HepG2 (cell line): ENCODE data around the gene CEP120. TPM values are rescaled to one million over a fixed set of nuclear protein-coding genes. Genes with fewer than 3 reads are reported as not detected.

Experiments
- ATAC-seq: fragments of 200-7000 bp; cut with Tn5 transposase; 3 replicates; pipeline ENCODE4 v1.9.1; 2020; ENCODE audit warnings: mild to moderate bottlenecking, moderate library complexity
- BruUV-seq: library from RNA; stranded (reverse); fragments of 400-500 nt; replicated peaks from 2 replicates; lab custom pipeline; 2021; lab: Mats Ljungman, UMichigan
- CTCF ChIA-PET: fragments of 300-600 bp; formaldehyde crosslinking; extraction: SDS; loops from one replicate; lab custom pipeline; 2021; ENCODE audit warnings: low total read pairs, inconsistent platforms, low intra/inter-chr PET ratio; lab: Yijun Ruan, JAX
- POLR2A ChIA-PET: fragments of 350-600 bp; sonication (Branson Sonifier 250); formaldehyde crosslinking; loops from one replicate; lab custom pipeline; 2020; ENCODE audit warnings: antibody characterized with exemption, inconsistent platforms; lab: Yijun Ruan, JAX
- DNase-seq: peaks from one replicate; pipeline ENCODE4 v3.0.0-alpha.2; 2015; ENCODE audit warnings: low spot score
- FAIRE-seq: peaks from 3 replicates; lab custom pipeline; 2011; peaks lifted over from hg19 to GRCh38; lab: Jason Lieb, UNC
- H2AFZ ChIP-seq: one replicate; pipeline ENCODE4 v1.6.1; 2011; ENCODE audit warnings: low read length, inconsistent platforms
- H3K27ac ChIP-seq: fragments of 300-600 bp; 3 replicates; pipeline ENCODE4 v1.8.0; 2011; ENCODE audit warnings: mixed run types, mild to moderate bottlenecking, mixed read lengths, low read length, inconsistent platforms; ENCODE audit not compliant: insufficient read depth; ENCODE audit errors: extremely low read length
- H3K27me3 ChIP-seq, 2 experiments: fragments of 200-600 bp in 1 of 2; 2 replicates in 1 of 2; 3 replicates in 1 of 2; pipeline versions ENCODE4 v1.6.0 to v1.8.0; 2011; ENCODE audit warnings: low read length in 2 of 2, mild to moderate bottlenecking in 2 of 2, moderate library complexity in 2 of 2, inconsistent platforms in 1 of 2; ENCODE audit not compliant: insufficient read depth in 2 of 2, control insufficient read depth in 1 of 2
- H3K36me3 ChIP-seq, 2 experiments: fragments of 200-600 bp in 1 of 2; replicated peaks in 1 of 2; 2 replicates in 1 of 2; 3 replicates in 1 of 2; pipeline versions ENCODE4 v1.5.1 to v1.8.0; 2011; ENCODE audit warnings: low read length in 2 of 2, inconsistent platforms in 1 of 2; ENCODE audit not compliant: insufficient read depth in 2 of 2, control insufficient read depth in 1 of 2
- H3K4me1 ChIP-seq: 2 replicates; pipeline ENCODE4 v1.5.1; 2012; ENCODE audit warnings: low read length, inconsistent platforms; ENCODE audit not compliant: insufficient read depth
- H3K4me2 ChIP-seq: 2 replicates; pipeline ENCODE4 v1.6.0; 2011; ENCODE audit warnings: low read depth, low read length, inconsistent platforms
- H3K4me3 ChIP-seq, 3 experiments: fragments of 200-600 bp in 1 of 3; sonication (generic), shearing (Covaris generic) in 1 of 3; replicated peaks in 1 of 3; 2 replicates each; pipeline ENCODE4 v1.5.1; 2011 to 2016; ENCODE audit warnings: low read length in 3 of 3, inconsistent platforms in 2 of 3, low read depth in 2 of 3, mild to moderate bottlenecking in 2 of 3, control low read depth in 1 of 3, mixed read lengths in 1 of 3; ENCODE audit not compliant: insufficient read depth in 1 of 3
- H3K79me2 ChIP-seq: one replicate; pipeline ENCODE4 v1.6.1; 2011; ENCODE audit warnings: low read length, inconsistent platforms; ENCODE audit not compliant: insufficient read depth
- H3K9ac ChIP-seq: 2 replicates; pipeline ENCODE4 v1.6.0; 2011; ENCODE audit warnings: mild to moderate bottlenecking, low read depth, low read length, inconsistent platforms; ENCODE audit not compliant: insufficient read depth
- H3K9me3 ChIP-seq: 2 replicates; pipeline ENCODE4 v1.5.1; 2012; ENCODE audit warnings: mild to moderate bottlenecking, low read length
- H4K20me1 ChIP-seq: 2 replicates; pipeline ENCODE4 v1.6.0; 2011; ENCODE audit warnings: inconsistent platforms, mild to moderate bottlenecking, low read length, moderate library complexity; ENCODE audit not compliant: insufficient read depth
- BRCA1 ChIP-seq: sonication (generic); formaldehyde crosslinking; IDR thresholded peaks from 2 replicates; pipeline ENCODE4 v1.4.0; 2020; ENCODE audit warnings: missing genetic modification reagents
- GATAD1 ChIP-seq: IDR thresholded peaks from 2 replicates; pipeline ENCODE4 v1.6.1; 2016; ENCODE audit warnings: missing genetic modification reagents, missing compliant biosample characterization
- HNRNPL ChIP-seq: fragments of 200-400 bp; formaldehyde crosslinking; IDR thresholded peaks from 2 replicates; pipeline ENCODE4 v1.6.1; 2017; ENCODE audit warnings: mild to moderate bottlenecking, low read depth, low read length
- KDM1A ChIP-seq: IDR thresholded peaks from 2 replicates; pipeline ENCODE4 v1.6.1; 2016; ENCODE audit warnings: missing compliant biosample characterization
- PHB2 ChIP-seq: fragments of 450-650 bp; IDR thresholded peaks from 2 replicates; pipeline ENCODE4 v1.6.1; 2018; ENCODE audit not compliant: partially characterized antibody
- POLR2AphosphoS5 ChIP-seq: IDR thresholded peaks from 2 replicates; pipeline ENCODE4 v1.6.1; 2012; ENCODE audit warnings: low read depth, low read length
- RBFOX2 ChIP-seq: fragments of 200-400 bp; formaldehyde crosslinking; IDR thresholded peaks from 2 replicates; pipeline ENCODE4 v1.6.1; 2017; ENCODE audit warnings: low read depth, mild to moderate bottlenecking, low read length
- SAFB2 ChIP-seq: sonication (generic); formaldehyde crosslinking; IDR thresholded peaks from 2 replicates; pipeline ENCODE4 v1.5.1; 2020; ENCODE audit warnings: missing genetic modification reagents, low read depth, mild to moderate bottlenecking, borderline replicate concordance
- SSRP1 ChIP-seq: IDR thresholded peaks from 2 replicates; pipeline ENCODE4 v1.6.1; 2016; ENCODE audit warnings: control low read depth
- U2AF2 ChIP-seq: fragments of 200-400 bp; formaldehyde crosslinking; IDR thresholded peaks from 2 replicates; pipeline ENCODE4 v1.6.1; 2017; ENCODE audit warnings: low read depth, mild to moderate bottlenecking, low read length
- ZBTB2 ChIP-seq: sonication (generic); formaldehyde crosslinking; IDR thresholded peaks from 2 replicates; pipeline ENCODE4 v1.8.0; 2022; ENCODE audit warnings: low read depth, missing genetic modification reagents
- ZFYVE20 ChIP-seq: sonication (generic); formaldehyde crosslinking; IDR thresholded peaks from 2 replicates; pipeline ENCODE4 v1.8.0; 2023; ENCODE audit warnings: low read depth, mild to moderate bottlenecking, moderate library complexity, missing genetic modification reagents, borderline replicate concordance
- ZNF292 ChIP-seq: sonication (generic); formaldehyde crosslinking; IDR thresholded peaks from 2 replicates; pipeline ENCODE4 v1.8.1; 2022; ENCODE audit warnings: mild to moderate bottlenecking, low read depth, missing genetic modification reagents, borderline replicate concordance
- ZNF432 ChIP-seq: sonication (generic); formaldehyde crosslinking; IDR thresholded peaks from 2 replicates; pipeline ENCODE4 v1.5.0; 2020; ENCODE audit warnings: missing genetic modification reagents, mild to moderate bottlenecking, borderline replicate concordance
- ZNF530 ChIP-seq: sonication (generic); formaldehyde crosslinking; IDR thresholded peaks from 2 replicates; pipeline ENCODE4 v1.5.0; 2020; ENCODE audit warnings: low read depth, mild to moderate bottlenecking, missing genetic modification reagents
- WGBS: methylation state at CpG from one replicate; pipeline ENCODE4 v1.1.6; 2017; ENCODE audit warnings: low lambda C conversion rate; 5-methylcytosine and 5-hydroxymethylcytosine counted together
- in situ Hi-C: cut with HindIII; loops from 2 replicates; pipeline ENCODE4 v1.10.0; 2017; ENCODE audit warnings: low pct_unique_long_range_greater_than_20kb; ENCODE audit not compliant: extremely low pct_ligation_motif_present
- intact Hi-C: fragments of 100-400 bp; cut with micrococcal nuclease; formaldehyde crosslinking; loops from one replicate; pipeline ENCODE4 v1.10.0; 2022; ENCODE audit not compliant: unreplicated experiment
- polyA plus RNA-seq, 8 experiments: library from polyadenylated mRNA; depleted of rRNA in 3 of 8; stranded (reverse) in 7 of 8; unstranded in 1 of 8; fragments of >200 nt; fragmentation: Illumina TruSeq in 4 of 8; extraction: Trizol in 4 of 8; gene quantifications; 2 replicates each; pipeline versions ENCODE4 v1.2.1 to v1.2.3, GENCODE V29; 2011 to 2016; ENCODE audit warnings: low read depth in 4 of 8, missing spikeins in 1 of 8, mixed read lengths in 1 of 8; ENCODE audit not compliant: insufficient read depth in 1 of 8
- total RNA-seq, 5 experiments: library from RNA; depleted of rRNA; stranded (reverse); fragments of >200 nt; fragmentation: Illumina TruSeq; extraction: Trizol; gene quantifications; 2 replicates each; pipeline ENCODE4 v1.2.3, GENCODE V29; 2016; ENCODE audit warnings: low read depth in 1 of 5
- TF ChIP-seq, protein P1 (sequence below): sonication (generic); formaldehyde crosslinking; IDR thresholded peaks from 2 replicates; pipeline ENCODE4 v1.5.0; 2020; ENCODE audit warnings: mild to moderate bottlenecking, missing genetic modification reagents, borderline replicate concordance
- TF ChIP-seq, protein P2 (sequence below): IDR thresholded peaks from 2 replicates; pipeline ENCODE4 v1.6.1; 2016; ENCODE audit warnings: low read depth, control low read depth

Gene CEP120
- total and polyA plus RNA-seq, 2 of the 13 experiments (the other 11 are each of a cell fraction or from before 2014, with no cell fraction given) = 8.0 to 14.7 TPM

GRCh38 chr5:123452401-123452800 is 29.2 kb upstream of the CEP120 start:
- intact Hi-C loops (no loop called here), in situ Hi-C loops (no loop called here)
- CTCF ChIA-PET = no interaction called here
- no peak overlapping the region for H2AFZ ChIP-seq
- no peaks in the 10 kb centered on the region for H3K9me3 ChIP-seq
- BruUV-seq = no TSS peak
- H3K4me2 ChIP-seq = no peak overlapping the region
- H4K20me1 ChIP-seq = no peaks in the 10 kb centered on the region
- WGBS = 19% methylated on average over 4 of the region's 4 CpGs
- no peak for TF ChIP-seq ZNF292 (CRISPR knock-in tag)
- TF ChIP-seq, protein P1, sequence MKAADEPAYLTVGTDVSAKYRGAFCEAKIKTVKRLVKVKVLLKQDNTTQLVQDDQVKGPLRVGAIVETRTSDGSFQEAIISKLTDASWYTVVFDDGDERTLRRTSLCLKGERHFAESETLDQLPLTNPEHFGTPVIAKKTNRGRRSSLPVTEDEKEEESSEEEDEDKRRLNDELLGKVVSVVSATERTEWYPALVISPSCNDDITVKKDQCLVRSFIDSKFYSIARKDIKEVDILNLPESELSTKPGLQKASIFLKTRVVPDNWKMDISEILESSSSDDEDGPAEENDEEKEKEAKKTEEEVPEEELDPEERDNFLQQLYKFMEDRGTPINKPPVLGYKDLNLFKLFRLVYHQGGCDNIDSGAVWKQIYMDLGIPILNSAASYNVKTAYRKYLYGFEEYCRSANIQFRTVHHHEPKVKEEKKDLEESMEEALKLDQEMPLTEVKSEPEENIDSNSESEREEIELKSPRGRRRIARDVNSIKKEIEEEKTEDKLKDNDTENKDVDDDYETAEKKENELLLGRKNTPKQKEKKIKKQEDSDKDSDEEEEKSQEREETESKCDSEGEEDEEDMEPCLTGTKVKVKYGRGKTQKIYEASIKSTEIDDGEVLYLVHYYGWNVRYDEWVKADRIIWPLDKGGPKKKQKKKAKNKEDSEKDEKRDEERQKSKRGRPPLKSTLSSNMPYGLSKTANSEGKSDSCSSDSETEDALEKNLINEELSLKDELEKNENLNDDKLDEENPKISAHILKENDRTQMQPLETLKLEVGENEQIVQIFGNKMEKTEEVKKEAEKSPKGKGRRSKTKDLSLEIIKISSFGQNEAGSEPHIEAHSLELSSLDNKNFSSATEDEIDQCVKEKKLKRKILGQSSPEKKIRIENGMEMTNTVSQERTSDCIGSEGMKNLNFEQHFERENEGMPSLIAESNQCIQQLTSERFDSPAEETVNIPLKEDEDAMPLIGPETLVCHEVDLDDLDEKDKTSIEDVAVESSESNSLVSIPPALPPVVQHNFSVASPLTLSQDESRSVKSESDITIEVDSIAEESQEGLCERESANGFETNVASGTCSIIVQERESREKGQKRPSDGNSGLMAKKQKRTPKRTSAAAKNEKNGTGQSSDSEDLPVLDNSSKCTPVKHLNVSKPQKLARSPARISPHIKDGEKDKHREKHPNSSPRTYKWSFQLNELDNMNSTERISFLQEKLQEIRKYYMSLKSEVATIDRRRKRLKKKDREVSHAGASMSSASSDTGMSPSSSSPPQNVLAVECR (CRISPR knock-in tag) = no peak
- no peak for TF ChIP-seq KDM1A (CRISPR knock-in tag)
- no peak for TF ChIP-seq PHB2
- TF ChIP-seq SSRP1 (CRISPR knock-in tag) = no peak
- TF ChIP-seq BRCA1 (CRISPR knock-in tag) = no peak
- no peak for TF ChIP-seq GATAD1 (CRISPR knock-in tag)
- TF ChIP-seq RBFOX2 = no peak
- TF ChIP-seq HNRNPL = no peak
- no peak for TF ChIP-seq SAFB2 (CRISPR knock-in tag)
- TF ChIP-seq POLR2AphosphoS5 = no peak
- TF ChIP-seq ZBTB2 (CRISPR knock-in tag) = no peak
- TF ChIP-seq, protein P2, sequence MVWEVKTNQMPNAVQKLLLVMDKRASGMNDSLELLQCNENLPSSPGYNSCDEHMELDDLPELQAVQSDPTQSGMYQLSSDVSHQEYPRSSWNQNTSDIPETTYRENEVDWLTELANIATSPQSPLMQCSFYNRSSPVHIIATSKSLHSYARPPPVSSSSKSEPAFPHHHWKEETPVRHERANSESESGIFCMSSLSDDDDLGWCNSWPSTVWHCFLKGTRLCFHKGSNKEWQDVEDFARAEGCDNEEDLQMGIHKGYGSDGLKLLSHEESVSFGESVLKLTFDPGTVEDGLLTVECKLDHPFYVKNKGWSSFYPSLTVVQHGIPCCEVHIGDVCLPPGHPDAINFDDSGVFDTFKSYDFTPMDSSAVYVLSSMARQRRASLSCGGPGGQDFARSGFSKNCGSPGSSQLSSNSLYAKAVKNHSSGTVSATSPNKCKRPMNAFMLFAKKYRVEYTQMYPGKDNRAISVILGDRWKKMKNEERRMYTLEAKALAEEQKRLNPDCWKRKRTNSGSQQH (CRISPR knock-in tag) = no peak
- TF ChIP-seq ZNF432 = no peak
- TF ChIP-seq ZFYVE20 (CRISPR knock-in tag) = no peak
- TF ChIP-seq U2AF2 = no peak
- no peak for TF ChIP-seq ZNF530 (CRISPR knock-in tag)
- POLR2A ChIA-PET = interaction anchor here (1.0 kb wide), 1 partner anchor 29 kb away, joined by 3 read pairs; no protein-coding TSS in a partner anchor
- H3K4me3 ChIP-seq = no peak overlapping the region
- no peak overlapping the region for H3K9ac ChIP-seq
- no peaks in the 10 kb centered on the region for H3K4me1 ChIP-seq
- no peaks in the 10 kb centered on the region for H3K27me3 ChIP-seq
- H3K27ac ChIP-seq = no peak overlapping the region
- no peaks in the 10 kb centered on the region for H3K79me2 ChIP-seq
- FAIRE-seq (no peak), DNase-seq (no peak), ATAC-seq (no peak)
- H3K36me3 ChIP-seq = no peaks in the 10 kb centered on the region
